Stimulated activated CD4-positive, alpha-beta T cell treated with anti-CD3 and anti-CD28 coated beads, Interleukin-1b, Interleukin-23, amount 100 ng/mL, for 48 hours (primary cell): ENCODE data around the gene FPGS.

Experiments used
- DNase-seq: peaks from one replicate; pipeline ENCODE4 v3.0.0-alpha.2; 2020

Gene FPGS

DNA sequence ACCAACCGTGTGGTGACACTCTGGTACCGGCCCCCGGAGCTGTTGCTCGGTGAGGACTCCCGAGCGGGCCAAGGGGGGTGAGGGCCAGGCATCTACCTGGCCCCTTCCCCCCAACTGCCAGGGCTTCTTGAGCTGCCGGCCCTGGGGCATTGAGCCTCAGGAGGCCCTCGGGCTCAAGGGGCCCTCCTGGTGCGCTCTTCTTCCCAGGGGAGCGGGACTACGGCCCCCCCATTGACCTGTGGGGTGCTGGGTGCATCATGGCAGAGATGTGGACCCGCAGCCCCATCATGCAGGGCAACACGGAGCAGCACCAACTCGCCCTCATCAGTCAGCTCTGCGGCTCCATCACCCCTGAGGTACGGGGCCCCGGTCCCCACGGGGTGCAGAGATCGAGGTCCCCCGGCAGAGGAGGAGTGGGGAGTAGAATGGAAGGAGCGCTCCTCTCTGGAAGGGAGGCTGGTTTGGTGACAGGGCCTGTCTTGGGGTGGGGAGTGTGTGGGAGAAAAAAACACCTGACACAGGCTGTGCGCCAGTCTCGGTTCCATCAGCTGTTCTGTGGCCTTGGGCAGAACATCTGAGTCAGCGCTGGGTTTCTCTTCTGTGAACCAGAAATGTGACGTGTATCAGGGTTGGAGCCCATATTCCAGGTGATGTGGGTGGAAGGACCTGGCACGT is 14.2 kb upstream of the FPGS start:
- DNase-seq, result peak; percentile 81

DNA sequence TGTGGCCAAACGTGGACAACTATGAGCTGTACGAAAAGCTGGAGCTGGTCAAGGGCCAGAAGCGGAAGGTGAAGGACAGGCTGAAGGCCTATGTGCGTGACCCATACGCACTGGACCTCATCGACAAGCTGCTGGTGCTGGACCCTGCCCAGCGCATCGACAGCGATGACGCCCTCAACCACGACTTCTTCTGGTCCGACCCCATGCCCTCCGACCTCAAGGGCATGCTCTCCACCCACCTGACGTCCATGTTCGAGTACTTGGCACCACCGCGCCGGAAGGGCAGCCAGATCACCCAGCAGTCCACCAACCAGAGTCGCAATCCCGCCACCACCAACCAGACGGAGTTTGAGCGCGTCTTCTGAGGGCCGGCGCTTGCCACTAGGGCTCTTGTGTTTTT is 13.5 kb upstream of the FPGS start:
- DNase-seq, result no peak

DNA sequence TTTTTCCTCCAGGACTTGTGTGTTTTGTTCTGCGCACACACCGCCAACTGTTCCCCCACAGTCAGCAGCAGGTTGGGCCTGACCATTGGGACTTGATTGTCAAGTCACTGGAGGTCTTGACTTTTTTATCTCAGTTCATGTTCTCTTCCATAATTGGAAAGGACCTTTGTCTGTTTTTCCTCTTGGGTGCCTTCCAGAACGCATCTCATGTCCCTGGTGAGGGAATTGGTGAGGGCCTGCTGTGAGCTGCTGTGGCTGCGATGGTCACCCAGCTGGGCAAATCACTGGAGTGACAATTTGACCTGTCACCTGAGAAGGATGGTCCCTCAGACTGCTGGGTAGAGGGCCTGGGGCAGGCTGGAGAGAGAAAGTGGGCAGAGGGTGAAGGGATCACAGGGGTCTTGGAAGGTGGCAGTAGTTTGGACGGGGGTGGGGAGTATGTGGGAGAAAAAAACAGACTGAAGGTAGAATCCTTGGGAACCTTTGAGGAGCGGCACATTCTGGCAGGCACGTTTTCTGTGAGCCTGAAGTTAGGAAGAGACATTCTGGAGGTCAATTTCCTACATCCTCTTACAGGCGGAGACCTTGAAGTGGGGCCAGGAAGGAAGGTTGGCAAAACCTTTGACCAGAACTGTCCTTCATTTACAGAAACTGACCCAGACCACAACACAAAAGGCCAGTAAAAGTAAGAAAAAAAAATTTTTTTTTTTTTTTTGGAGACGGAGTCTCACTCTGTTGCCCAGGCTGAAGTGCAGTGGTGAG is 12.4 kb upstream of the FPGS start:
- no peak for DNase-seq

DNA sequence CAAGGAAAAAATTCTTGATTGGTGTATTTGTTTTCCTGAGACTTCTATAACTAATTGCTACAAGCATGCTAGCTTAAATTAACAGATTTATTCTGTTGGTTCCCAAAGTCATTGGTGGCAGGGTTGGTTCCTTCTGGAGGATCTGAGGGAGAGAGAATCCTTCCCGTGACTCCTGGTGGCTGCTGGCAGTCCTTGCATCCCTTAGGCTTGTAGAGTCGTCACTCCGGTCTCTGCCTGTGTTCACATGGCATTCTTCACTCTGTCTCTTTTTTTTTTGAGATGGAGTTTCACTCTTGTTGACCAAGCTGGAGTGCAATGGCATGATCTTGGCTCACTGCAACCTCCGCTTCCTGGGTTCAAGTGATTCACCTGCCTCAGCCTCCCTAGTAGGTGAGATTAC is 11.6 kb upstream of the FPGS start:
- DNase-seq, result no peak

DNA sequence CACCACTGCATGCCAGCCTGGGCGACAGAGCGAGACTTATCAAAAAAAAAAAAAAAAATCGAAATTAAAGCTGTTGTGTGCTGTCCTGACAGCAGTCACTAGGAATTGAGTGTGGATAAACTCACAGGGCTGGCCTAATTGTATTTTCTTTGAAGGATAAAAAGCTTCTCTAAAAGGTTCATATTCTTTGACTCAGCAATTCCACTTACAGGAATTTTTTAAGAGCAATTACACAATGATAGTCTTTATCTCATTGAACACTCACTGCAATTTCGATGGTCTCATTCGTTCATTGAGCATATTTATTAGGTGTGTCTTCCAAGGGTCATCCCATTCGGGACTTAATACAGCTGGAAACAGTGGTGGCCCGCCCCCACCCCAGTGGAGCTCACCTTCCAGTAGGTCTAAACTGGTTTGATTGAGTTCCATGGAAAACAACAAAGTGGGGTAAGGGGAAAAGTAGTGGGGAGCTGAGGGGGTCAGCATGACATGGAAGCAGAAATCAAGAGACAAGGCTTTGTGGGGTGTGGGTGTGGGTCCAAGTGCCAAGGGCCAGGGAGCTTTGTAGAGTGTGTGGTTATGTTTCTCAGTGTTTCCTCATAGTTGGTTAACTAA is 10.2 kb upstream of the FPGS start:
- DNase-seq, result no peak

DNA sequence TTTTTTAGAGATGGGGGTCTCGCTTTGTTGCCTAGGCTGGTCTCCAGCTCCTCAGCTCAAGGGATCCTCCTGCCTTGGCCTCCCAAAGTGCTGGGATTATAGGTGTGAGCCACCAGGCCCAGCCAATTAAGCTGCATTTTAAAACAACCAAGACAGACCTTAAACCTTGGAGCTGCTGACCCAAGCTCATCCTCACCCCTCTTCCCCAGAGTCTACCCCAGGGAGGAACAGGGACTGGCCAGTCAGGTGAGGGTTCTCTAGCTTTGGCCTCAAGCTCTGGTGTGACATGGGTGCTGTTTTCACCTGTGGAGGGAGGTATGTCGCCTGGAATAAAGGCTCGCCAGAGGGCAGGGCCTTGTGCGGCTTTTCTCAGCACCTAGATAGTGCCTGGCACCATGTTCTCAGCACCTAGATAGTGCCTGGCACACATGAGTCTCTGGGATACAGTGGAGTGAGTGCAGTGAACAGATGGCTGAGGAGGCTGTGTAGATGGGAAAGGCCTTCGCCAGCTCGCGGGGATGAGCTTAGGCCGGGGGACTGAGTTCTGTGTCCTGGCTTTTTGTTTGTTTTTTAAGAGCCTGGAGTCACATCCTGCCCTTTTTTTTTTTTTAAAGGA is 9.5 kb upstream of the FPGS start:
- DNase-seq, result no peak

DNA sequence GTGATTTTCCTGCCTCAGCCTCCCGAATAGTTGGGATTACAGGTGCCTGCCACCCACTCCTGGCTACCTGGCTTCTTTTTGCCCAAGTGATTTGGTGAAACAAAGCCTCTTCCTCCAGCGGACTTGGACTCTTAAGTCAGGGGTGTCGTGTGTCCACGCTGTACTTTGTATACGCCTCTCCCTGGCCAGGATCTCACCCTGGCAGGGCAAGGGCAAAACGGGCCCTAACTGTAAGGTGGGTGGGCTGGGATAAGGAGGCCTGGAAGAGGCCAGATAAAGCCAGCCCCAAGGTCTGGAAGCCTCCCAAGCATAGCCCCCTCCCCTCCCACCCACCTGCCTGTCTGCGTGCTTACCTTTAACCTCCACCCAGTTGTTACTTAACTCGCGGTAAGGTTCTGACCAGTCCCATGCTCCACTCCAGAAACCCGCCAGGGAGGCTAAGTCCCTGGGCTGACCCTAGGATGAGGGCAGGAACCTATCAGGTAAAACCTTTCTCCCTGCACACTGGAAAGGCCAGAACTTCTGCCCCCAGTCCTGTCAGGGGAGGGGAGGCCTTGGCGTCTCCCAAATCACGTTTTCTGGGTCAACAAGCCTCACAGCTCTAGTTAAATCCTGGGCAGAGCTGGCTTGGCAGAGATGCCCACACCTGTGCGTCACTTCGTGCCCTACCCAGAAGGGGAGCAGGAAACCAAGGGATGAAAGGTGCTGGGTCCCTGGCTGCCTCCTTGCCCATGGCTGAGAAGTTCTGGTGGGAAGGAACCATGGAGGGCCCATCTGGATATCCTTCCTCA is 8.5 kb upstream of the FPGS start:
- no peak for DNase-seq

DNA sequence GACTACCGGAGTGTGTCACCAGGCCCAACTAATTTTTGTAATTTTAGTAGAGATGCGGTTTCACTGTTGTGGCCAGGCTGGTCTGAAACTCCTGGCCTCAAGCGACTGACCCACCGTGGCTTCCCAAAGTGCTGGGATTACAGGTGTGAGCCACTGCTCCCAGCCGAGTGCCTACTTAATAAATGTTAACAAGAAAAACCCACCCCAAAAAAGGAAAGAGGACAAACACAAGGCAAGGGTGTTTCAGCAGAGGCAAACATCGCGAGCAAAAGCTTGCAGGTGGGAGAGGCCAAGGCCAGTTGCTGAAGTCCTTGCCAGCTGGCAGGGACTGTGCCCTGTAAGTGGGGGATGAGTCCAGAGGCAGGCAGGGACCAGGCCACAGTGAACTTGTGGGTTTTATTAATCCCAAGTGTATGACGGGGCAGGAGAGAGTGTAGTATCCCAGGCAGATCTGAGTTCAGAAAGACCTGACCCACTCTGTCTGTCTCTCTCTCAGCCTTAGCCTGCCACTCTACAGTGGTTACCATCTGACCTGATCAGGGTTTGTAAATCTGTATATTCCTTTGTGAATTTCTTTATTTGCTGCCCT is 6.4 kb upstream of the FPGS start:
- DNase-seq, result no peak

DNA sequence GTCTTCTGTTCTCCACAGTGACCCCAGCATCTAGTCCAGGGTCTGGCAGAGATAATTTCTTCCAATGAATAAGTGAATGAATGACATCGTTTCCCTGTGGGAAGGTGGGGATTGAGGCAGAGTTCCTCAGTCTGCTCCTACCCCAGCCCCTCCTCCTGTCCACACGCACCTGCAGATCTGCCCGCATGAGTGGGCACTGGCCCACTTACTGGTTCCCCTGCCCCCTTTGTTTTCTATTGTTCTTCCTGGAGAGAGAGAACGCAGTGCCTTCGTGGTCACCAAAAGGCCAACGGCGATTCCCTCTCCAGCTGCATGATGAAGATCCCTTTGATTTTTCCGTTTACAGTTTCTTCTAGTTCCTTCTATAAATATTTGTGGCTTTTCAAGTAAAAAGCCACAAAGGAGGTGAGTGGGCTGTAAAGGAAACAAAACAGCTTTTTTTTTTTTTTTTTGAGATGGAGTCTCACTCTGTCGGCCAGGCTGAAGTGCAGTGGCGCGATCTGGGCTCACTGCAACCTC is 5.8 kb upstream of the FPGS start:
- DNase-seq, result no peak

DNA sequence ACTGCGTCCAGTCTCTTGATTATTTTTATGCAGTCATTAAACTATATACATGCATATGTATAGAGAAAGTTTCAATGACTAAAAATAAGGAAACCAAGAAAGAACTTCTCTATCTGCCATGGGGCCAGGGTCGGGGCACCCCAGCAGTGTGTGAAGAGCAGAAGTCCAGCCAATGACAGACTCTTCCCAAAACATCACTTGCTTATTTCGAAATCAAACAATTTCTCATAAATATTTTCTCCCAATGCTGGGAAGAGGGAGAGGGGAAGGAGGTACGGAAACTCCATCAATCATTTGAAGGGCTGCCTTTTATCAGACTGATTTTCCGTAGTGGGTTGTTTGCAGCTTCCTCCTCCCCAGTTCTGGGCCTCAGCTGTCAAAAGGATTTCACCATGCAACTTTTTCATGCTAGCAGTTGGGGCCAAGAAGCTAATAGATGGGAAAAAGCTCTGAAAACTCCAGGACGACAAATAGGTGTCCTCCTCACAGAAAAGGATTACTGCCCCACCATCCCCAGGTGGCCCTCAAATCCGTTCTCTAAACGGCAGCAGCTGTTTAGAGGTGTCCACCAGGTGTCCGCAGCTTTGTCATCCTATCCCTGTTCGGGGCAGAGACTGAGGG is 617 bp upstream of the FPGS start:
- DNase-seq, result no peak

DNA sequence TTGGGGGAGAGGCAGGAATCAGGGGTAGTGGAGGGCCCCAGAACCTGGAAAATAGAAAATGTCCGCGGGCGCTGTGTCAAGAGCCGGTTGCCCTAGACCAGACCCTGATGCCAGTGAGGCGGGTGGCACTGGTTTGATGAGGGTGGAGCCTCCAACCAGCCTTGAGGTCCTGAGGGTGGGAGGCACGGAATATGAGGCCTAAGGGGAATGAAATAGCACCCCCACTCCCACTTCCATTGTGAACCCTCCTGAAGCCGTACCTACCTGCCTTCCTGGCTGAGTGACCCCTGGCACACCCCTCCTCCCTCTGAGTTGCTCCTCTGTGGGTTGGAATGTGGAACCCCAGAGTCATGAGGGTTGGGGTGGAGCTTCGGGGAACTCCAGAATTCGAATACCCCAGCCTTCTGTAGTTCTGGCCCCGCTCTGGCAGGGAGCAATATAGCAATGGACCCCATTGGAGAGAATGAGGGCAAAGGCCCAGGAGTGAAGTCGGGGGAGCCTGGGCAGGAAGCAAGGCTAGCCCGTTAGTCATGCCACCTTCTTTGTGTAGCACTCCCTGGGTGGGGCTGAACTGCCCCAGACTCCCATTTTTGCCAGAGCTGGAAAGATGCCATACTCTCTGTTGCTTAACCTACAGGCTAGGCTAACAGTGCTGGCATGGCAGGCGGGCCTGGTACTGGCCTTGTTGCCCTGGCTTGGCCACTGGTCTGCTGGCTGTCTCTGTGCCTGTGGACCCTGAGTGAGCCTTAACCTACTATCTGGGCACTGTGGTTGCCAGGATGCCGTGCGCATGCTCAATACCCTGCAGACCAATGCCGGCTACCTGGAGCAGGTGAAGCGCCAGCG is 1.0 kb downstream of the FPGS start:
- peak; percentile 28 for DNase-seq

DNA sequence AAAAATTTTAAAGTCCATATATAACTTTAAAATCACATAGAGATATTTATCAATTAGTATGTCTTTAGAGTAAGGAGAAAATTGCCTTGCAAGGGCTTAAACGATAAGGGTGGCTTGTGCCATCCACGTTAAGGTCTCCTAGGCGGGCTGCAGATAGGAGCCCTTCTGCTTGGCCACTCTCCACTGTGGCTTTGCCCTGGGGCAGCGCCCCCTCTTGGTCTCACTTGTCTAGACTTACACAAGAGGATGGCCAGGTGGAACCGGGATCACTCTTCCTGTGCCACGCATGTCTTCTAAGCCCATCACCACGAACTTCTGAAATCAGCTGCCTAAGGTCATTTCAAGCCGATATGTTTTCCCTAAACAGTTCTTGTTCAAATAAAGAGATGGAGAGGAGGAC is 2.9 kb downstream of the FPGS start:
- DNase-seq, result peak; percentile 41

DNA sequence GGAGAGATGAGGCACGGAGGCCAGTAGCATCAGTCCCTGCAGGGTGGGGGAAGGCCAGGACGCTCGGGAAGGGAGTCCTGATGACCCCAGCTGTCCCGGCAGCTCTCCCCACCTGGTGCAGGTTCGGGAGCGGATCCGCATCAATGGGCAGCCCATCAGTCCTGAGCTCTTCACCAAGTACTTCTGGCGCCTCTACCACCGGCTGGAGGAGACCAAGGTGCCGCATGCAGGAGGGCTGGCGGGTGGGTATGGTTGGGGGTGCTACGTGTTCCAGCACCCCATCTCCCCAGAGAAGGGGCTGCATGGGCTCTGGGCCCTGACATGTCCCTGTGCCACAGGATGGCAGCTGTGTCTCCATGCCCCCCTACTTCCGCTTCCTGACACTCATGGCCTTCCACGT is 4.2 kb downstream of the FPGS start:
- DNase-seq, result no peak

DNA sequence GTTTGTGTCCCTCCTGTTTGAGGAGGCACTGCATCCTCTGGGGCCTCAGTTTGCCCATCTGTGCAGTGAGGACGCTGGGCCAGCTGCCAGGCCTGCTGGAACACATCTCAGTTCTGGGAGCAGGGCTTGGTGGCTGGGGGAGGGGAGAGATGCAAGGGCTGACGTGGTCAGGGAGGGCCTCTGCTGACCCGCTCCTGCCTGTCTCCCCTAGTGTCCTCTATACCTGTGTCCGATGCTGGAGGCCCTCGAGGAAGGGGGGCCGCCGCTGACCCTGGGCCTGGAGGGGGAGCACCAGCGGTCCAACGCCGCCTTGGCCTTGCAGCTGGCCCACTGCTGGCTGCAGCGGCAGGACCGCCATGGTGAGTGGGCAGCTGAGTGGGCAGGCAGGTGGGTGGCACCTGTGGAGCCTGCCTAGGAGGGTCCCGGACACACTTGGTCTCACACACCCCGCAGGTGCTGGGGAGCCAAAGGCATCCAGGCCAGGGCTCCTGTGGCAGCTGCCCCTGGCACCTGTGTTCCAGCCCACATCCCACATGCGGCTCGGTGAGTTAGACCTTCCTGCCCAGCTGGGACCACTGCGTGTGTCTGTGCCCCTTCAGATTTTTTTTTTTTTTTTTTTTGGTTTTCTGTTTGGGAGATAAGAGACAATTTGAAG is 5.8 kb downstream of the FPGS start:
- no peak for DNase-seq

DNA sequence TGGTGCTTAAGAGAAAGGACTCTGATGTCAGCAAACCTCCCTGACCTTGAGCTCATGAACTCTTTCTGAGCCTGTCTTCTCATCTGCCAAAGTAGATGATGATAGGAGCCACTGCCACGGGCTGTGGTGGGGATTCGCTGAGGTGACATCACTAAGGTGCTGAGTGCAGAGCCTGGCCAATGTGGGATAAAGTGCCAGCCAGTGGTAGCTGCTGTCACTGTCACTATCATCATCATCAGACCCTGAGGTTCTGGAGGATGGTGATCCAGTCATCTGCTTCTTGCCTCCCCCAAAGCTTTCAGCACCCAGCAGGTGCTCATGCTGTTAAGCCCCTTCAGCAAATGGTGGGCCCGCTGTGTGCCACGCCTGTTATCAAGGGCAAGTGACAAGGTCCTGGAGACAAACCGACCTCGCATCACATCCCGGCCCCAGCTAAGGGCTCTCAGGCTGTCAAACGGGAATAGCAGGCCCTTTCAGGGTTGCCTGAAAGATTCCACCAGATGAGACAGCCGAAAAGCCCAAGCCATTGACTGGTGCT is 6.4 kb downstream of the FPGS start:
- DNase-seq, result peak; percentile 35

DNA sequence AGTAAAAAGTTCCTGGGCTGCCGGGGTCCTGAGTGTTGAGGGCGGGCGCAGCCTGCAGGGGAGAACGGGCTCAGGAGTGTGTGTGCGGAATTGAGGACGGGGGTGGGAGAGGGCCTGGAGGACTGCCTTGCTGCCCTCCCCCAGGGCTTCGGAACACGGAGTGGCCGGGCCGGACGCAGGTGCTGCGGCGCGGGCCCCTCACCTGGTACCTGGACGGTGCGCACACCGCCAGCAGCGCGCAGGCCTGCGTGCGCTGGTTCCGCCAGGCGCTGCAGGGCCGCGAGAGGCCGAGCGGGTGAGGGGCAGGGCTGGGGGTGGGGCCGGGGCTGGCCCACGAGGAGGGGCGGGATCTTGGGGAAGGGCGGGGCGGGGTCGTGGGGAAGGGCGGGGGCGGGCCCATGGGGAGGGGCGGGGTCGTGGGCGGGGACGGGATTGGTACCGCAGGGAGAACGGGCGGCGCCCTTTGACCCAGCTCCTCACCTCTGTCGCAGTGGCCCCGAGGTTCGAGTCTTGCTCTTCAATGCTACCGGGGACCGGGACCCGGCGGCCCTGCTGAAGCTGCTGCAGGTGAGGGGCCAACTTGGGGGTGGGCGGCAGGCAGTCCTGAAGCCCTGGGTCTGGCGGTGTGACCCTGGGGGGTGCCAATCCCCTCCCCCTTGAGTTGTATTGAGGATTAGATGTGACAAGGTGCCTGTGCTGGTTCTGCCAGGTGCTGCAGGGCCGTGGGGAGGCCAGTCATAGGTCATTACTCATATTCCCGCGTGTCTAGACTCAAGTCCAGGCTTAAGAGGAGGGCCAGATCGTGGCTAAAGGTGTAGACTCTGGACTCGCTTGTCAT is 7.1 kb downstream of the FPGS start:
- no peak for DNase-seq

DNA sequence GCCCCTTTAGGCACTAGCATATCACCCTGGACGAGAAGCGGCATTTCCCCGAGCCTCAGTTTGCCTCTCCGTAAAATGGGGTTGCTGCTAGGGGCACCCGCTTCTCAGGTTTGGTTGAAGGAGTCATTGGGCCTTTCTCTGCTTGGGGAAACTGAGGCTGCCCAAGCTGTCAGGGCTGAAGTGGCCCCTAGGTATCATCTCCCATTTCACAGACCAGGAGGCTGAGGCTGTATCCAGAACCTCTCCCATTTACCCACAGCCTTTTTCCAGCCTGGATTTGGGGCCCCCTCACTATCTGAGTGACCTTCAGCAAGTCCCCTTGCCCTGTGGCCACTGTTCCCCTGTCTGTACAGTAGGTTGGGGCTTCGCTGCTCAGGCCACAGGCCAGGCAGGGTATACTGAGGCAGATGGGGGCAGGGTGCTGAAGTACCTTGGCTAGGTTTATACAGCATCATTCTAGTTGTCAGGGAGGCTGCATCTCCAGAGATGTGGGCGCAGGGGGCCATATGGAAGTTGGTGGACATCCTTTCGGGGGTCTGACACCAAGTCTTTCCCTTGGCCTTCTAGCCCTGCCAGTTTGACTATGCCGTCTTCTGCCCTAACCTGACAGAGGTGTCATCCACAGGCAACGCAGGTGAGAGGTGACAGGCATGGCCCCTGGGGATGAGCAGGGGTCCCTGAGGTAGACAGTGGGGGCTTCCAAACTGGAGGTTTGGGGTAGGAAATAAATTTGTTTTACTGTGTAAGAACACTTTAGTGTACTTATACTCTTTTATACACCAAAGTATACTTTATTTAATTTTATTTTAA is 7.9 kb downstream of the FPGS start:
- no peak for DNase-seq

DNA sequence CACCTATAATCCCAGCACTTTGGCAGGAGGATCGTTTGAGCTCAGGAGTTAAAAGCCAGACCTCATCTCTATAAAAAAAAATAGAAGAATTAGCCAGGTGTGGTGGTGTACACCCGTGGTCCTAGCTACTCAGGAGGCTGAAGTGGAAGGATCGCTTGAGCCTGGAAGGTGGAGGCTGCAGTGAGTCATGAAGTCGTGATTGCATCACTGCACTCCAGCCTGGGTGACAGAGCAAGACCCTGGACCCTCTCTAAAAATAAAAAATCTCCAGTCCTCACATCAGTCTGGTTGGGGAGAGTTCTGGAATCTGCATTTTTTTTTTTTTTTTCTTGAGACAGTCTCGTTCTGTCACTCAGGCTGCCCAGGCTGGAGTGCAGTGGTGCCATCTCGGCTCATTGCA is 9.3 kb downstream of the FPGS start:
- DNase-seq, result no peak
